ENCODE measurements around the gene DHFR2.

- TF ChIP-seq ELF1 (IDR thresholded peaks at IDR 0.05) (no peak), RAD21 (IDR thresholded peaks at IDR 0.05; ENCODE audit: low read length) (no peak), POLR2AphosphoS5 (IDR thresholded peaks at IDR 0.05; ENCODE audit: low read depth, low read length) (no peak), YY1 (IDR thresholded peaks at IDR 0.05; ENCODE audit: low read depth) (no peak), CTCF (IDR thresholded peaks at IDR 0.05) (no peak), SIN3A (IDR thresholded peaks at IDR 0.05; ENCODE audit: borderline replicate concordance, low read depth, low read length) (no peak)
Measured at GRCh38 chr3:94015025-94015424, 47.7 kb downstream of the DHFR2 start.

All from SK-N-SH (cell line).